Measurements from ENCODE around the gene COLEC12.

COLEC12 gene

GRCh38 chr18:386994-387393, 113.5 kb downstream of the COLEC12 start:
- no peak for TF ChIP-seq CTCF (IDR thresholded peaks at IDR 0.05)

GRCh38 chr18:384897-385296, 115.6 kb downstream of the COLEC12 start:
- TF ChIP-seq CTCF (IDR thresholded peaks at IDR 0.05): no peak

- no peak for TF ChIP-seq CTCF (IDR thresholded peaks at IDR 0.05)
These were observed 117.4 kb downstream of the COLEC12 start for GRCh38 chr18:383135-383534.

GRCh38 chr18:382423-382984, 118.0 kb downstream of the COLEC12 start:
- no peak for TF ChIP-seq CTCF (IDR thresholded peaks at IDR 0.05)

GRCh38 chr18:379681-380330, 120.7 kb downstream of the COLEC12 start:
- no peak for TF ChIP-seq CTCF (IDR thresholded peaks at IDR 0.05)

- no peak for TF ChIP-seq CTCF (IDR thresholded peaks at IDR 0.05)
These were observed 122.4 kb downstream of the COLEC12 start for GRCh38 chr18:378079-378478.

GRCh38 chr18:377088-377487, 123.4 kb downstream of the COLEC12 start:
- TF ChIP-seq CTCF (IDR thresholded peaks at IDR 0.05): no peak

GRCh38 chr18:376311-376710, 124.2 kb downstream of the COLEC12 start:
- no peak for TF ChIP-seq CTCF (IDR thresholded peaks at IDR 0.05)

Data from LNCAP (cell line).